Stimulated activated CD8-positive, alpha-beta memory T cell treated with anti-CD3 and anti-CD28 coated beads, Interleukin-15, amount 100 ng/mL, for 4 hours (primary cell): ENCODE data around the gene TUBB2B.
A peak's percentile ranks its signal among the peaks of the same experiment; 100 is the strongest.

Experiments used
- DNase-seq, 2 donors: peaks; one replicate each; pipeline ENCODE4 v3.0.0-alpha.2; 2020; ENCODE audit warnings: low read depth in 2 of 2

Gene TUBB2B

GRCh38 chr6:3232017-3232945 is 4.8 kb upstream of the TUBB2B start:
- no peak for DNase-seq

- no peak for DNase-seq
These were observed 4.0 kb upstream of the TUBB2B start for GRCh38 chr6:3231247-3232016.

- no peak for DNase-seq
These were observed 3.4 kb upstream of the TUBB2B start for GRCh38 chr6:3230900-3231246.

GRCh38 chr6:3230256-3230882 is 2.9 kb upstream of the TUBB2B start:
- DNase-seq = no peak

- no peak for DNase-seq
These were observed 2.2 kb upstream of the TUBB2B start for GRCh38 chr6:3229566-3230178.

GRCh38 chr6:3228771-3229565 is 1.5 kb upstream of the TUBB2B start:
- peak in 1 of 2 donors; percentile 12 for DNase-seq

GRCh38 chr6:3228046-3228671 is 706 bp upstream of the TUBB2B start:
- DNase-seq = no peak

GRCh38 chr6:3226481-3227362 is 731 bp downstream of the TUBB2B start:
- no peak for DNase-seq

- no peak for DNase-seq
These were observed 1.4 kb downstream of the TUBB2B start for GRCh38 chr6:3226042-3226441.

GRCh38 chr6:3222506-3223038 is 4.9 kb downstream of the TUBB2B start:
- no peak for DNase-seq

GRCh38 chr6:3221578-3221977 is 5.9 kb downstream of the TUBB2B start:
- no peak for DNase-seq

GRCh38 chr6:3220366-3220765 is 7.1 kb downstream of the TUBB2B start:
- DNase-seq = no peak

GRCh38 chr6:3218266-3218665 is 9.2 kb downstream of the TUBB2B start:
- DNase-seq = no peak

GRCh38 chr6:3217286-3217685 is 10.2 kb downstream of the TUBB2B start:
- no peak for DNase-seq

GRCh38 chr6:3214898-3215297 is 12.6 kb downstream of the TUBB2B start:
- DNase-seq = no peak

- DNase-seq = no peak
These were observed 14.1 kb downstream of the TUBB2B start for GRCh38 chr6:3213334-3213695.

- DNase-seq = no peak
These were observed 15.2 kb downstream of the TUBB2B start for GRCh38 chr6:3212261-3212660.

- DNase-seq = no peak
These were observed 15.8 kb downstream of the TUBB2B start for GRCh38 chr6:3211681-3212080.

- no peak for DNase-seq
These were observed 17.3 kb downstream of the TUBB2B start for GRCh38 chr6:3210024-3210610.
